Left ventricle myocardium superior (tissue), 1 donor: ENCODE measurements around the gene SNRK. TPM values are rescaled to one million over a fixed set of nuclear protein-coding genes. Genes with fewer than 3 reads are reported as not detected.
A peak's percentile ranks its signal among the peaks of the same experiment; 100 is the strongest.

Experiments used
- ATAC-seq: fragments of 200-7000 bp; cut with Tn5 transposase; one replicate; pipeline ENCODE4 v1.9.1; 2020; ENCODE audit warnings: mild to moderate bottlenecking, moderate library complexity
- DNase-seq: peaks from one replicate; pipeline ENCODE4 v3.0.0-alpha.2; 2020
- intact Hi-C: fragments of 100-400 bp; cut with micrococcal nuclease; formaldehyde crosslinking; loops from one replicate; pipeline ENCODE4 v1.11.0; 2022
- long read RNA-seq: library from polyadenylated mRNA; unstranded; transcript quantifications from one replicate; pipeline ENCODE4 v2.0.0, GENCODE V29; 2021
- total RNA-seq: library from RNA; stranded (reverse); fragmentation: NEBNext Ultra II Directional; extraction: Animal tissue kit (Norgen Biotek cat#: 25700); gene quantifications from one replicate; pipeline ENCODE4 v1.2.1, GENCODE V29; 2021
- donor health status: DM: no; HTN: yes; CAD: no; lungs with severe emphysema.

Gene SNRK, protein sequence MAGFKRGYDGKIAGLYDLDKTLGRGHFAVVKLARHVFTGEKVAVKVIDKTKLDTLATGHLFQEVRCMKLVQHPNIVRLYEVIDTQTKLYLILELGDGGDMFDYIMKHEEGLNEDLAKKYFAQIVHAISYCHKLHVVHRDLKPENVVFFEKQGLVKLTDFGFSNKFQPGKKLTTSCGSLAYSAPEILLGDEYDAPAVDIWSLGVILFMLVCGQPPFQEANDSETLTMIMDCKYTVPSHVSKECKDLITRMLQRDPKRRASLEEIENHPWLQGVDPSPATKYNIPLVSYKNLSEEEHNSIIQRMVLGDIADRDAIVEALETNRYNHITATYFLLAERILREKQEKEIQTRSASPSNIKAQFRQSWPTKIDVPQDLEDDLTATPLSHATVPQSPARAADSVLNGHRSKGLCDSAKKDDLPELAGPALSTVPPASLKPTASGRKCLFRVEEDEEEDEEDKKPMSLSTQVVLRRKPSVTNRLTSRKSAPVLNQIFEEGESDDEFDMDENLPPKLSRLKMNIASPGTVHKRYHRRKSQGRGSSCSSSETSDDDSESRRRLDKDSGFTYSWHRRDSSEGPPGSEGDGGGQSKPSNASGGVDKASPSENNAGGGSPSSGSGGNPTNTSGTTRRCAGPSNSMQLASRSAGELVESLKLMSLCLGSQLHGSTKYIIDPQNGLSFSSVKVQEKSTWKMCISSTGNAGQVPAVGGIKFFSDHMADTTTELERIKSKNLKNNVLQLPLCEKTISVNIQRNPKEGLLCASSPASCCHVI
- 23.6 TPM for total RNA-seq
- long read RNA-seq, full-length matches to known transcripts = 12 of 23 reads
- long read RNA-seq, partial matches to known transcripts = 6 of 23 reads
- long read RNA-seq, other reads (novel, unspliced or antisense) = 5 of 23 reads

DNA sequence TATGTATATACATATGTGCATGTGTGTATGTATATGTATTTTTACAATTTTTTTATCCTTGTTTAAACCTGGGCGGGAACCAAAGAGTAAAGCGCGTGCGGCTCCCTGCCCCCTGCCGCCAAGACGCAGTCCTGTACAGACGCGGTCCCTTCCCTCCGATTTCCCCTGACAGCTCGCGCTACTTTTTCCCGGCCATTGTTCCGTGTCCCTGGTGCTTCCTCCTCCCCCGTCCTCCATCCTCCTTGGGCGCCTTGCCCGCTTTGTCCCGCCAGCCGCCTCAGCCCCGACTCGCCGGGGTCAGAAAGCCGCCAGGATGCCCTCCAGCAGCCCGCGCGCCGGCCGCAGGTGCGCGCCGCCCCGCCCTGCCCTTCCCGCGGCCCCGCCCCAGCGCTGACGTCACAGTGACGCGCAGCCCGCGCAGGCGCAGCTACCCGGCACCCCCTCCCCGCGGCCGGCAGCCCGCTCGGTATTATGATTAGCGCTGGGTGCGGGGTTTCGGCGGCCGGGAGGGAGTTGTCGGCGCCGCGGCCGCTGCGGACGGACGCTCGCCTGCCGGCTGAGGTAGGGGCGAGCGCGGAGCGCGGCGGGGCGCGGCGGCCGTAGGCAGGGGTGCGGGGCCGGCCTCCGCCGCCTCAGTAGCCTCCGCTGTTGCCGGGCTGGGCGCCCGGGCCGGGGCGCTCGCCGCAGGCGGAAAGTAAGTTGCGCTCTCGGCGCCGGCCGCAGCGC lies at the start of gene SNRK:
Gene SNRK (plus strand): TSS at position 426 of the 726 bp plus-strand sequence. CDS start 16,664 bp downstream, outside the sequence.
- peak; percentile 95 for DNase-seq
- ATAC-seq = peak; percentile 94
- intact Hi-C loops = no loop called here

DNA sequence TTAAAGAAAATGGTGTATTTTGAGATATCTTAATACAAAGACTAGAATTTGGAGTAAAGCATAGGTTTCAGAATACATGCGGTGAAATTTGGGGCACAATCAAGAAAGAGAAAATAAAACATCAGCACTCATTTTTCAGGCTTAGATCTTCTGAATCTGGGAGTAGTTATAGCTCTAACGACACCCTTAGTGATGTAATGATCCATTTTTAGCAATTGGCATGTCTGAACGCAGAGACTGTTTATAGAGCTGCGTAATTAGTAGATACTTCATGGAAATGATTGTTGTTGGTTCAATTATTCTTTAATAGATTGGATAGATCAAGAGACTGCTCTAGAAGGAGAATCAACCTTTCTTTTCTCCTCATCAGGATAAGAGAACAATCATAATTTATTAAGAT lies 47.5 kb upstream of the SNRK start:
- no peak for DNase-seq
- ATAC-seq = no peak
- intact Hi-C loops = no loop called here

DNA sequence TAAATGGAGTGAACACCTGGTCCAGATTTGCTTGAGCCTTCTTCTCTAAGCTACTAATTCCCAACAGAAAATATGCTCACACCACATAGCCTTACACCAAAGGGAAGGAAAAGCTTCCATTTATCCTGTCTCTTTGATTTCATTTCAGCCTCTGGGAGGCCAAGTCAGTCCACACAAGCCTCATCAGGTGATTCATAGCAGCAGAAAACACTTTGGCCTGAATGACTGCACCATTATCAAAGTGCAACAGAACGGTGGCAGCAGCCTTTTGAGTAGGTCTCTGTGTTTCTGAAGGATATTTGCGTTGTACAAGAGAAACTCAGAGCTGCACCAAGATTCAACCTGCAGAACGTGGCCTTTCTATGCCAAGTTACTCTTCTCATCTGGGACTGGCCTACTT lies 46.6 kb upstream of the SNRK start:
- no peak for ATAC-seq
- intact Hi-C loops = no loop called here
- no peak for DNase-seq

DNA sequence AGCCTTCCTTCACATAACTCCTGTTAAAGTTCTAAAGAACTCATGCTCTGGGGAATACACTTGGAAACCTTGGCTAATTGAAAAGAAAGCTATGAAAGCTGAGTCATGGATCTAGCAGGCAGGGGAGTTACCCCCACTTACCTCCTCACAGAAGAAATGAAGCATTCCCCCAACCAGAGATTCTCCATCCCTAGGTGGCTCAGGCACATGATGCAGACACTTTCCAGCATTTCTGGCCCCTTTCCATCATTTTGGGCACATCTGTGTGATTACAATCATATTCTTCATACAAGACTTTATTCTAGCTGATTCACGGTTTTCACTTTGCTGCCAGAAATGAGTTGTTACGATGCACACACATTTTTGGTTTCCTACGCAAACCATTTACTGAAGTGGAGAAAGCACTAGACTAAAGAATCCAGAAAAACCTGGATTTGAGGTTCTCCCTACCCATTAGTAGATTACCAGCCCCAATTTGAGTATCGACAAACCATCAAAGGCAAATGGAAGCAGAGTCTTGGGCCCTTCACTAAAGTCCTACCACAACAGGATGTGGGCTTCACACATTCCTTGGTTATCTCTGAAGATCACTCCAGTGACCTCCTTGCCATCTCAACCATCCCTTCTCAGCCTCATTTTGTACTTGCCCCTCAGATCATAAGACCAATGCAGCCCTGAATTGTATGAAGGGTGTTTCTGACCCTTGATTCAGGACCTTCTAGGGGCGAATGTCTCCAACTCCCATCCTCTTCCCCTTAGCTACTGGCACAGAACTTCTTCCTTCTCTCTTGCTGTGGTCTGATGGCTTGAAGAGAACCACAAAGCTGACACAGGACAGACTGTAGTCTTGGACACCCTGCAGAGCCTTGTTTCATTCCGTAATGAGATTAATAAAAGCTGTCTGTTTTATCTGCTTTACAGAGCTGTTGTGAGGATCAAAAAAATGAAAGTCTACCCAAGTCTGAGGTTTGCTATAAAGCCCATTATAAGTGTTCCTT lies 42.5 kb upstream of the SNRK start:
- intact Hi-C loops = no loop called here
- ATAC-seq (no peak), DNase-seq (no peak)

DNA sequence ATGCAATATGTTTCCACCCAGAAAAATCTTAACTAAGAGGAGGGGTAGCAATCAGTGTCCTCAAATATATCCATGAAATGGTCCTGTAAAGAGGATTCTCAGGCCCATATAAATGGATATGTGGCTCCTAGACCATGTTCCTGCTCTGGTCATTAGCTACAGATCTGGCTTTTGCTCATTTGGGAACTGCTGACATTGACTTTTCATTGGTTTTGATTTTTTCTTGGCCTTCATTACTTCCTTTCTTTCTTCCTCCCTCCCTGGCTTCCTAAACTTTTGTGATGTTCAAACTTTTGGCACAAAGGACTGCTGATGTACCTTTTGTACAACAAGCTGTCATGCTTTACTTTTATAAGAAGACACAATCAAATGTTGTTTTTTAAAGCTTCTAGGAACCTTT lies 41.6 kb upstream of the SNRK start:
- intact Hi-C loops = no loop called here
- DNase-seq (no peak), ATAC-seq (no peak)

DNA sequence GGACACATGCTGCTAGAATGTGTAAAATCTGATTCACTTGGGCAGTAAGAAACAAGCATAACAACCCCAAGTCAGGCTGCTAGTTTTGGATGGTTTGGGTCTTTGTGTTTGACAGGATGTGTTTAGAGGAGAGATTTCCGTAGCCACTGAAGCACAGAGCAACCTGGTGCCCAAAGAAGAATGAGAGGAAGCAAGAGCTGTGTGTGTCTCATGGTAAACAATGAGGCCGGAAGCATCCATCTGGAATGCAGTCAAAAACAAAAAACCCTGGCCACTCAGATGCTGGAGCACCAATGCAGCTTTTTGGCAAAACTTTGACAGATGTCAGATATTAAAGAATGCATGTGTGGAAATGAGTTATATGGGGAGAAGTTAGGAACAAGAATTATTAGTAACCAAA lies 39.4 kb upstream of the SNRK start:
- DNase-seq (no peak), ATAC-seq (peak; percentile 69)
- intact Hi-C loops = no loop called here

DNA sequence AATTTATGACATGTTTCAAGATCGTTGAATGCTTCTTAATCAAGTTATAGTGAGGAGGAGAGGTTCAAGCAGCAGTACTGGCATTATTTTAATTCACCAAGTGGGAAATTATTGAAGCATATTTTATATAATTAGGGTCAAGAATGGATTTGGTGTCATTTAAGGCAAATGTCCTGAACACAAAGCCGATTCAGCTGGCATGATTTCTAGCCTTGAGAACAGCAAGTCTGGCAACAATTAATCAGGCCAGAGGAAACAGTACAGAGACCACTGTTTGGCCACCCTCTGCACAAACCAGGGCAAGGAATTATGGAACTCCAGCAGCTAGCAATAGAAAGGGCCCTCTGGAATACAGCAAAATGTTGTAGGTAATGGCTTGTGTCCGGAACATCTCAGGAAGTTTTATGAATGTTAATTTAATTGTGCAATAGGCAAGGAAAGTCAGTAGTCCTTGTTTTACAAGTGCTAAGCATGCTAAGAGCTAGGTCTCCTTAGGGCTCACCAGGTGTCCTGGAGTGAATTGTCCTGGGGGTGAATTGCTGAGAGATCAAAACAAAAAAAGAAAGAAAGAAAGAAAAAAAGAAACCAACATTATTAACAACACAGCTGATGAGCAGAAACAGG lies 38.7 kb upstream of the SNRK start:
- ATAC-seq (no peak), DNase-seq (no peak)
- intact Hi-C loops = no loop called here

DNA sequence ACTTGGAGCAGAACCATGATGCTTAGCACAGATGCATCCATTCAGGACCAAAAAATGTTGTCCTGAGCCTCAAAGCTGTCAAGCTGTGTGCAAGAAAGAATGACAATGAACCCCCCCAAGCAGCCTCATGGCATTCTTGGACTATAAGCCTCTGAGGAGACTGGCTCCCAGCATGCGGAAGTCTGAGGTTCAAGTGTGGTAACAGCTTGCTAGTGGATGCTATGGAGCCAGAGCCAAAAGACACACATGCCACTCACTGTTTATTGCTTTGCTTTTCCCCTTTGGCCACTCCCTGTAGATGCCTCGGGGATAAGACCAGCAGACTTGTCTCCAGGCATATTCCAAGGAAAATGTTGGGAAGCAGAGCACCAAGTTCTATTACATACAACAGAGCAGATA lies 38.2 kb upstream of the SNRK start:
- no peak for DNase-seq

DNA sequence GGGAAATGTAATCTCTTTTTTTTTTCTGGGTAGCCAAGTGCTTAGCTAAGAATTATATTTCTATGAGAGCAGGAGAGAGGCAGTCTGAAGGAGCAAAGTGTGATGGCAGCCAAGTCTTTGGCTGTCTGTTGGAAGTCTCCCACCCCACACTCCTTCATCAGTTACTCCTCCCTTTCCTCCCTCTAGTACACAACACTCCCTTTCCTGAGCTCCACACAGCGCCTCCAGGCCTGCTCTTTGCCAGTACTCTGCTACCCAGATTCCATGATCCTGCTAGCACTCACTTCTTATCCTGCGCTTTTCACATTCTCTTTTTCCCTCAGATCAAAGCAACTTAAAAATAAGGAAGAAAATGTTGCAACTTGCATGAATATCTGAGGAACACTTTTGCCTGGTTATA lies 37.4 kb upstream of the SNRK start:
- ATAC-seq (peak; percentile 38), DNase-seq (no peak)
- intact Hi-C loops = no loop called here

More for the DNA sequence above, 38.2 kb upstream of the SNRK start:
- no peak for ATAC-seq
- intact Hi-C loops = no loop called here

DNA sequence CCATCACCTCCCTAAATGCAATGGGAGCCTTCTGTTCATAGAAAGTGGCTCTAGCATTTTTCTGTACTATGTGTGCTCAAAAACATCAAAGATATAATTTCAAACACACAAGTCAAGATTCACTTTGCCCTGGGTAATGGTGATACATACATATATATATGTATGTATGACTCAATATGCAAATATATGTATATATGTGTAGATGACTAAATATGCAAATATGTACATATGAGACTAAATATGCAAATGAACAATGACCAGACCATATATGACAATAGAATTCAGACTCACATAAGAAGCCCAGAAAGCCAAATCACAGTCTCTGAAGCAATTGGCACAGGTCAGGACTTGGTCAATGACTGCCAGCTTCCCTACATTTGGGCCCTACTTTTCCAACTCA lies 36.9 kb upstream of the SNRK start:
- no peak for DNase-seq
- ATAC-seq = no peak
- intact Hi-C loops = no loop called here

DNA sequence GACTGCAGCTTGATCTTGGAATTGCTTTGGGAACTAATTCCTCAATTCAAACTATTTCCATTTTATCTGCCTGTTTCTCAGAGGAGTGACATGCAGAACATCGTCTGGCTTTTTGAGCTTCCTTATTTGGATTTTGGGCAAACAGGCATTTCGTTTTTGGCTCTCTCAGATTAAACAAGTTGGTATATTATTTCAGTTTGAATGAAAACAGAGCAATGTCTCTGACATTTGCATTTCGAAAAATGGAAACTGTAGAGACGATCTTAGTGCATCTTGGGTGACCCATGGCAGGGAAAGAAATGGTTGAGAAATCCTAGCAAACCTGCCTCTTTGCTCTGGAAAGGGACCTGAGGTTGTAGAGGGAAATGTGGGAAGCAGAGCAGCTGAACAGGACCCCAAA lies 33.0 kb upstream of the SNRK start:
- intact Hi-C loops = no loop called here
- ATAC-seq (no peak), DNase-seq (no peak)

DNA sequence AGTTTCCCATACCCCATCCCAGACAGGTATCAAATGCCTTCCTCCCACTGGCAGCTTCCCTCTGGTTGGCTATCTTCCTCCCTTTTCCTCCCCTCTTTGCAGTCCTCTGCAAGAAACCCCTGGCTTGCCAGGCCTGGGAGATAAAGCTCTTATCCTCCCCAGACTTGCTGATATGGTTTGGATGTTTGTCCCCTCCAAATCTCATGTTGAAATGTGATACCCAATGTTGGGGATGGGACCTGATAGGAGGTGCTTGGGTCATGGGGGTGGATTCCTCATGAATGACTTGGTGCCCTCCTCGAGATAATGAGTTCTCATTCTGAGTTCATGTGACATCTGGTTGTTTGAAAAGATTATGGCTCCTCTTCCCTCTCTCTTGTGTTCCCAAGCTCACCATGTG lies 32.2 kb upstream of the SNRK start:
- intact Hi-C loops = no loop called here
- ATAC-seq = no peak
- DNase-seq = no peak

DNA sequence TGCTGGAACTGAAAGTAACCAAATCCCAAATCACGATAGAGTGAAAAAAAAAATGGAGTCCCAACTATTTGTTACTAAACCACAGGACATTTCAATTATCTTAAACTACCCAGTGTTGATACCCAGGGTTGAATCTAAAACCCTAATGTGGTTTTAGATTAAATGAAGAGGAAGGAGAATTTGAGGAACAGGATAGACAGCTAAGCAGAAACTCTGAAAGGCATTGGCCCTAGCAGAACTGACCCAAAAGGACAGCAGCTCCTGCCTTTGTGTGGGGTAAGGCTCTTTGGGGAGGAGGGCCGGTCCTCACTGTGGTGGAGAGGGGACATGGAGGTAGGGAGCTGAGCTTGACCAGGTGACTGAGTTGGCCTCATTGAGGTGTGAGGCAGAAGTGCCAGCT lies 30.7 kb upstream of the SNRK start:
- no peak for ATAC-seq
- DNase-seq = no peak
- intact Hi-C loops = no loop called here

DNA sequence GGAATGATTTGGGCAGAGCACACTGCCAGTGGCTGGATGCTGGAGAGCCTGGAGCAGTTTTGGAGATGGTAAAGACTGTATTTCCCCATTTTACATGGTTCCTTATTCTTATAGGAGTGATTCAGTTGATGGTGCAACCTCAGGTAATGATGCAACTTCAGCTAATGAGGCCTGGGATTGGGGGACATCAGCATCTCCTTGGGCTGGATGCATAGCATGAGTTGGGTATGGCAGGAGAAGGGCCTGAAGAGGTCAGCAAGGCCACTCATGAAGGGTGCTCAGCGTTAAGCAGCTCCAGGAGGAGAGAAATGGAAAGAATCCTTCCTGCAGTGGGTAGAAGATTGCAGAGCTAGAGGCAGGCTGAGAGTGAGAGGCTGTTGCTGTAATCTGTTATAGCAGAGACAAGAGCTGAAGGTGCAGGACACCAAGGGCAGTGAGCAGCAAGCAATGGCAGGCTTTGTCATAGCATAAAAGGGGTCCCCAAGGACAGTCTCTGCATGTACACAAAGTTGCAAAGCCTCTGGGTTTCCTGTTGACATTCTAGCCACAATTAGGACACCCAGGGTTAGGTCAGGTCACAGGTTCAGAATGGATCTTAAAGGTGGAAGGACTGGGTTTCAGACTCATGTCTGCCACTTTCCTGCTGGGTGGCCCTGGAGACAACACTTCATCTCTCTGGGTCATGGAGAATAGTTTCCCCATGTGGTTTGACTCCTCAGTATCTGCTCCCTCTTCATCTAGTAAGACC lies 29.5 kb upstream of the SNRK start:
- intact Hi-C loops = no loop called here
- ATAC-seq (peak; percentile 32), DNase-seq (no peak)

DNA sequence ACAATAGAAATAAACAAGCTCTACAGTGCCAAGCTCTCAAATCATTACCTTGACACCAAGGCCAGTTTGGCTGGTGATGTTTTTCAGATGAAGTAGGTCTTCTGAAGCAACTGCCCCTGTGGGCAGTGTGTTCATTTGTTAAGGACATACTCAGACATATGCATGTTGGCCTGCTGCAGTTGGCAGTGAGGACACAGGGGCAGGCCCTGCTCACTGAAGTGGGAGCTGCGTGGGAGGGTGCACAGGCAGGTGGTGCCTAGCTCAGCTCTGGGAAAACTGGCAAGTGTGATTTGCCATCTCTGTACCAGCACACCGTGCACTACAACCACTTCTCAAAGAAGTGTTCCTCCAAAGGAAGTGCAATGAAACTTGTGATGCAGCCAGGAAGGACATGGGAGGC lies 28.5 kb upstream of the SNRK start:
- ATAC-seq = no peak
- DNase-seq = no peak
- intact Hi-C loops = no loop called here

DNA sequence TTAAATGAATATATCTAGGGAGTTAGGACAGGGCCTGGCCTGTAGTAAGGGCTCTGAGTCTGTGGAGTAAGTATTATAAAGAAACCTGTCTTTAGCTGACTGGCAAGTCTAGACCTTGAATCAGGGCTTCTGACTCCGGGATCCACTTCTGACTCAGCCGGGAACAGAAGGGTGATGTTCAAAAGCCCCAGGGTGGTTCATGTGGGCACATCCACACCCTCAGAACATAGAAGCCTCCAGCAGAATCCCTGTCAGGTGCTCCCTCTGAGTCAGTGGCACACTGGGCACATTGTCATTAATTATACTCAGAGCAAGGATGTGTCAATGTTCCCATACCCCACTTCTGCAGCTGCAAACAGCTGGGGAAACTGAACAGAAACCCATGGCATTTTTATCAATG lies 26.7 kb upstream of the SNRK start:
- intact Hi-C loops = no loop called here
- no peak for DNase-seq
- ATAC-seq = no peak

DNA sequence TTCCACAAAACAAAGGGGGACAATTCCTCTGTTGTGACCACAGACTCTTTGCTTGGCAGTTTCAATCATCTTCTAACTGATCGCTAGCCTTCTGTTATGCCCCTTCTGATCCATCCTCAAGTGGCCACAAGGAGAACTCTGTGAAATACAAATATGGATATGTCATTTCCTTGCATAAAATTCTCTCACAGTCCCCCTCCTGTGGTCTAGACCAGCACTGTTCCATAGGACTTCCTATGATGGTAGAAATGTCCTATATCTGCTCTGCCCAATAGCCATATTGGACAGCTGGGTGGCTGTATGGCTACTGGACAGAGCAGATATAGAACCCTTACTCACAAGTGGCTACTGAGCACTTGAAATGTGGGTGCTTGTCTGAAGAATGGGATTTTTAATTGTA lies 25.9 kb upstream of the SNRK start:
- no peak for ATAC-seq
- intact Hi-C loops = no loop called here
- no peak for DNase-seq

DNA sequence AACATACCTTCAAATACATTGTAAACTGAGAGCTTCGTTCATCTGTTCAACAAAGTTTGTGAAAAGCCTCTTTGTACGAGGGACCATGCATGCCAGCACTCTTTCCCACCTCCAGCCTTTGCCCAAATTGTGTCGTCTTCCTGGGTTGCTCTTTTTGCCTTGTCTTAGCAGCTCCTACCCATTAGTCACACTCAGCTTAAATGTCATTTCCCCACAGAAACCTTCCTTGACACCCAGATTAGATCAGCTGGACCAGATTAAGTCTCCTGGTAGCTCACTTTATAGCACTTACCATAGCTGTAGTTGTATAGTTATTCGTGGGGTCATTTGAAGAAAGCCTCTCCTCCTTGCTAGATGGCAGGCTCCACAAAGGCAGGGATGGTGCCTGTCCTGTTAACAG lies 24.1 kb upstream of the SNRK start:
- DNase-seq (no peak), ATAC-seq (no peak)
- intact Hi-C loops = no loop called here
